GM21360 (cell line): ENCODE results near the gene PCGF3.
"Not testable (repeated sequence)": the region's sequence is repeated elsewhere in the genome, so short reads cannot be mapped to it uniquely, and the experiment has no call there.

Experiments
- ATAC-seq: cut with Tn5 transposase; IDR thresholded peaks from one replicate; pipeline ENCODE4 v1.9.1; 2021; ENCODE audit warnings: mild to moderate bottlenecking, moderate library complexity; ENCODE audit not compliant: unreplicated experiment

Gene PCGF3

DNA sequence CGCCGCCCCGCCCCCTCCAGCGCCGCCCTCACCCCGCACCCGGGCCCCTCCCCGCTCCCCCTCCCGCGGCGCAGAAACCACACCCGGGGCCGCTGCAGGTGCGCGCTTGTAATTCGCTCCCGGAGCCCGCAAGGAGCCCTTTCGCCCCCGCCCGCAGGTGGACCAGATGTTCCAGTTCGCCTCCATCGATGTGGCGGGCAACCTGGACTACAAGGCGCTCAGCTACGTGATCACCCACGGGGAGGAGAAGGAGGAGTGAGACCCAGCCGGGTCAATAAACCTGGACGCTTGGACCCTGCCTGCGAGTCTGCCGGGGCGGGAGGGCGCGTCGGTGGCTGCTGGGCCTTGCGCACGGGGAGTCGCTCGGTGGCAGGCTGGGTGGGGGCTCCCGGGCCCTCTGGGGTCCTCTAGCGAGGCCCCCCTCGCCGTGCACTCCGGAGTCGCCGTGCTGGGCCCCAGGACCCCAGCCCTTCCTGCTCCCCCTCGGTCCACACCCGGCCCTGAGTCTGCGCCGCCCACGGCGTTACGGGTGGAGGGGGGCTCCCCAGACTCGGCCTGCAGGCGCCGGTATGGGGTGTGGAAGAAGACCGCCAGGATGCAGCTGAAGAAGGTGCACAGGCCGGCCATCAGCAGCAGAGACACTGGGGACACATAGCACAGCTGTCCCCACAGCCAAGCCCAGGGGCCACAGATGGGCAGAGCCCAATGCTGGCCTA lies 23.7 kb upstream of the PCGF3 start:
- no peak for ATAC-seq

DNA sequence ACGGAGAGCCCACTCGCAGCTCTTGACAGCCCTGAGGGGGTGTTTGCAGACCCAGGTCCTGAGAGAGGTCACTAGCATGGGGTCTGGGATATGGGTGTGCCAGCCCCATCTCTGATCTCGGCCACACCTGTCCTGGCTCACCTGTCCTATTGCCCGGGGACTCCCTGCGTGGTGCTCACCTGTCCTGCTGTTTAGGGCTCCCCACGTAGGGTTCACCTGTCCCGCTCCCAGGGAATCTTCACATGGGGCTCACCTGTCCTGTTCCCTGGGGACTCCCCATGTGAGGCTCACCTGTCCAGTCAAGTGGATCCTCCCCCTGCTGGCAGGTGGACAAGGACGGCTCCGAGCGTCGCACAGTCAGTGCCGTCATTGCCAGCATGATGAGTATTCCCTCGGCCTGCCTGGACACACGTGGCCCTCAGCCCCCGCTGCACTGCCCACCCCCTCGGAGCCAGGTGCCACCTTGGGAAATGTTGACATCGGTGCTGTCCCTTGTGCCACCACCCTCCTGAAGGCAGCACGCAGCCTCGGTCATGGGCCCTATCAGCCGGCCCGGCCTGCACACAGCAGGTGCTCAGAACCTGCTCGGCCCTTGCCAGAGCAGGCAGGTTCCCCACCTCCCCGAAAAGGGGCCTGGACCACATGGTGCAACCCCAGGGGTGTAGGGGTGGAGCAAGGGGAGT lies 23.0 kb upstream of the PCGF3 start:
- no peak for ATAC-seq

DNA sequence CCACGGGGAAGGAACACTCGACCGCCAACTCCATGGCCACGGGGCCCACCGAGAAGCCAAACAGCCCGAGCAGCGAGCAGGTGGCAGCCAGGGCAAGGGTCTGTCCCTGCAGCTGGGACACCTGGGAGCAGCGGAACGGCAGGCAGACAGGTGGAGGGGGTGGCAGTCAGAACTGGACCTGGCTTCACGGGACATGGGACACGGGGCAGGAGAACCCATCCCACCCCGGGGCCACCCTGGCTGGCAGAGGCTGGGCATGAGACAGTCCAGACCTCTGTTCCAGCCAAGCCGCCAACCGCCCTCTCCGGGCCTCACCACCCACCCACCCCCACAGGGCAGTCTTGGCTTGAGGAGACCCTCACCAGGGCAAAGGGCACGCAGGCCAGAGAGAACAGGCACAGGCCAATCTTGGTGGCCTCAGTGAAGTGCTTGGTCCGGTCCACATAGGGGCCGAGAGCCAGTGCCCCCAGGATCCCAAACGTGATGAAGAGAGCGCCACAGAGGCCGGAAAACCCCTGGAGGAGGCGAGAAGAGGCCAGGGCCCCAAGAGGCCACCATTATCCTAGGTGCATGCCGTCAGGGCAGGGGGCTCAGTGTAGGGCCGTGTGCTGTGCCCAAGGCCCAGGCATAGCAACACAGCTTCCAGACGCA lies 22.3 kb upstream of the PCGF3 start:
- ATAC-seq, result no peak

DNA sequence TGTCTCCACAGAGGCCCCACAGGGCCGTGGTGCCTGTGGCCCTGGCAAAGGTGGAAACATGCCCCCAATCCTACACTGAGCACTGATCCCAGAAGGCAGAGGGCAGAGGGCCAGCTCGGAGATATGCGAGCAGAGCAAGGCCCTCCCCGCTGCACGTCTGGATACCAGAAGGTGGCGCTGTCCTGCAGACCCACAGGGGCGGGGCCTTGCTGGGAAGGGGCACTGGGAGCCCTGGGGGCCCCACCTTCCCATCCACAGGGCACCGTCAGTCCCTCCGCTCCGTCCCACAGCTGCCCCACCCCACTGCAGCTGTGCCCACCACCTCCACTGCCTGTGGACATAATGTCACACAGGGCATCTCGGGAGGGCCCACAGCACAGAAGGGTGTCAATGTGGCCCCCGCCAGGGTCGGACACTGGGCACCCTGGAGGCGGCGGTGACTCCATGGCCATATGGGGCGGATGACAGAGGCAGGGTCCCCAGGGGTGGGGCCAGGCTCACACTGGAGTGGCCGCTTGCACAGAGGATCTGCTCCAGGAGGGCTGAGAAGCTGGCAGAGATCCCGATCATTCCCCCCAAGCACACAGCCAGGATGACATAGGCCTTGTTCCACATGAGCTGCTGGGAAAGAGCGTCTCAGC lies 21.5 kb upstream of the PCGF3 start:
- no peak for ATAC-seq

DNA sequence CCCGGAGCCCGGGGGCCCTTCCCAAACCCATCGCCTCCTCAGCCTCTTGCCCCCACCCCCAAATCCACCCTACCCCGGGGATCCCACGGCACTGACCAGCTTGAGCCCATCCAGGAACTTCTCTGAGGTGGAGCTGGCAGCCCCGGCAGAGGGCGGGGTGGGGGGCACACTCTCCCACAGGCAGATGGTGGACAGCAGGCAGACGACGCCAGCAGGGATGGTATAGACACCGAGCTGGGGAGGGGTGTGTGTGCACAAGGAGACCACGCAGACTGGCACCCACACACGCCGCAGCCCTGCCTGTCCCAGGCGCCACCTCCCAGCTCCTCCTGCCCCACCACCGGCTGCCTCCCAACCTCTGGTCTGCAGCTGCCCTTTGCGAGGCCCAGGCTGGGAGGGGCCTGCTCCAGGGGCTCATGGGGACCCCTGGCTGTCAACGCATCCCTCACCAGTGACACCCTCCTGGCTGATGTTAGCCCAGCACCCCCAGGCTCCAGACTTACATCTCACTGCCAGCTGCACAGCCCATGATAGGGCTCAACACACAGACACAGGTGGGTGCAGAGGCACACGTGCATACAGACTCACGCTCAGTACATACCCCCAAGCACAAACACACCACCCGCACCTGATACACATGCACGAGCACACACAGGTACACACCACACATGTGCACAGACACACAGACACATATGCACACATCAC lies 20.9 kb upstream of the PCGF3 start:
- ATAC-seq, result no peak

DNA sequence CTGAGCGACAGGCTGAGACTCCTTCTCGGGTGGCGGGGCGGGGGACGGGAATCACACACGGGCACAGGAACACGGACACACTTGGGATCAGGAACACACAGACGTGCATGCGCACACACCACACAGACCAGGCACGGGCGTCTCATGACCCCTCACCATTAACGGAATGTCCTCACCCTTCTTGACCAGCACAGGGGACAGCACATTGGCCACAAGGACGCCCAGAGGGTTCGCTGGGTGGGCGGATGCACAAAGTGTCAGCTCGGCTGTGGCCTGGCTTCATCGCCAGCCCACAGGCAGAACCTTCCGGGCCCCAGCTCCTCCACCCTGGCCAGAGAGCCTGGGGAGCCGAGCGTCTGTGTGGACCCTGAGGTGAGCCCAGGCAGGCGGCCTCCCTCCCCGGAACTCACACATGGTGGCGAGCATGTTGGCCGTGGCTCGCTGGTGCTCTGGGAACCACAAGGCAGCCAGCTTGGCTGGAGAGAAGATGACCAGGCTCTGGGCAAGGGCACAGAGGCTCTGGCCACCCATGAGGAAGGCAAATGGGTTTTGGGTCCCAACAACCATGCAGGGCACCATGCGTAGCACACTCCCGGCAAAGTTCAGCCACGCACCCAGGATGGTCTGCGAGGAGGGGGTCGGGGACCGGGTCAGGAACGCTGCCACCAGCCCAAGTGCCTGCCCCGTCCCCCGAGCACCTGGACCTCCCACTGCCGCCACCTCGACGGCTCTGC lies 19.8 kb upstream of the PCGF3 start:
- ATAC-seq, result no peak

DNA sequence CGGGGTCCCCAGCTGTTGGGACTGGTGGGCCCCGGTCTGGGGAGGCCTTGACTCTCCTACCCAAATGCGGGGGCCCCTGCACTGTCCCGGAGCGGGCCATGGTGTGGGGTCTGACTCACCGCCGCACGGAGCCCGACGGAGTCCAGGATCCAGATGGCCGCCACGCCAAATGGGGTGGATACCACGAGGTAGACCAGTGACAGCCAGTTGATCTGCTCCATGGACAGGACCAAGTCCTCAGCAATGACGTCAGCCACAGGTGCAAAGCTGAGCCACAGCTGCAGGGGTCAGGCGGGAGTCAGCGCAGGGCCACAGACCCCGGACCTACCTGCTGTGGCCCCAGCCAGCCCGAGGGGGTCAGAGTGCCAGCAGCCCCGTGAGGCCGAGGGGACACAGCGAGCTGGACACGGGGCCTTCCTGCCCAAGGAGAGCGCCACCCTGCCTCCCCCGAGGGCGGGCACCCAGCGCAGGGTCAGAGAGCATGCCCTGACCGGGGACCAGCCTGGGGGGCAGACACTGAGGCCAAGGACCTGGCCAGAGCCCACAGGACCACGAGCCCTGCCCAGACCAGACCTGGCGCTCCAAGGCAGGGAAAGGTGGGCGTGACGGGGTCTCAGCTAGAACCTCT lies 19.1 kb upstream of the PCGF3 start:
- no peak for ATAC-seq

DNA sequence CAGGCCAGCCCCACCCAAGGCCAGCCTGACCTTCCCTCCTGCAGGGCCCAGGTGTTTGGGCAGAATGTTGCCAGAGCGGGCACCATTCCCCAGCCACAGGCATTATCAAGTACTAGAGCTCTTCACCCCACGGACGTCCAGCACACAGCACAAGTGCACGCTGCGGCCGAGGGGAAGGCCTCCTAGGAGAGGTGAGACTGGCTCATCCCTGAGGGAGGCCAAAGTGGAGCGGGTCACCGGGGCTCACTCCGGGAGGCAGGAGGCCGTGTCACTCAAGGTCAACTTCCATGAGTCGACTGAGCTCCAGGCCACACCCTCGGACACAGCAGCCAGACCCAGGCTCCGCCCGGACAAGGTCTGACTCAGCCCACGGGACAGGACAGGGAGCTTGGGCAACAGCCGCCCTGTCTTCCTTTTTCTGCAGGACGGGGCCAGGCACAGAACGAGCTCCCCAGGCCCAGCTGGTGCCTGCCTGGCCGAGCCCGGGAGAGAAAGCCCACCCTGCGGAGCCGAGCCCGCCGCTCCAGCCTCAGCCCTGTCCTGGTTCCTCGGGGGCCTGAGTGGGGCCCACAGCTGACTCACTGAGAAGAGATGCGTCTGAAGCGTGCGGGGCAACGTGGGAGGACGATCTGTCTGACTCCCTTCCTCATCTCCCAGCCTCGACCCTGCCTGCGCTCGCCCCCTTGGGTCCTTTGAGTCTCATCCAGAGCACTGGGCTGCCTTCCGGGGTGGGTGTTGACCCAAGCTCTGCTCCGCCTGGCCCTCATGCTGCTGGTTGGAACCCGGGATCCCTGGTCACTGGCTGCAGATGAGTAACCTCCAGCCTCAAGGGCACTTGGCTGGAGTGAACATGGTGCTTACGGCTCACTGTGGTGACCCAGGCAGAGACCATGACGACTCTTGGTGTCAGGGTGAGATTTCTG lies 18.3 kb upstream of the PCGF3 start:
- no peak for ATAC-seq

DNA sequence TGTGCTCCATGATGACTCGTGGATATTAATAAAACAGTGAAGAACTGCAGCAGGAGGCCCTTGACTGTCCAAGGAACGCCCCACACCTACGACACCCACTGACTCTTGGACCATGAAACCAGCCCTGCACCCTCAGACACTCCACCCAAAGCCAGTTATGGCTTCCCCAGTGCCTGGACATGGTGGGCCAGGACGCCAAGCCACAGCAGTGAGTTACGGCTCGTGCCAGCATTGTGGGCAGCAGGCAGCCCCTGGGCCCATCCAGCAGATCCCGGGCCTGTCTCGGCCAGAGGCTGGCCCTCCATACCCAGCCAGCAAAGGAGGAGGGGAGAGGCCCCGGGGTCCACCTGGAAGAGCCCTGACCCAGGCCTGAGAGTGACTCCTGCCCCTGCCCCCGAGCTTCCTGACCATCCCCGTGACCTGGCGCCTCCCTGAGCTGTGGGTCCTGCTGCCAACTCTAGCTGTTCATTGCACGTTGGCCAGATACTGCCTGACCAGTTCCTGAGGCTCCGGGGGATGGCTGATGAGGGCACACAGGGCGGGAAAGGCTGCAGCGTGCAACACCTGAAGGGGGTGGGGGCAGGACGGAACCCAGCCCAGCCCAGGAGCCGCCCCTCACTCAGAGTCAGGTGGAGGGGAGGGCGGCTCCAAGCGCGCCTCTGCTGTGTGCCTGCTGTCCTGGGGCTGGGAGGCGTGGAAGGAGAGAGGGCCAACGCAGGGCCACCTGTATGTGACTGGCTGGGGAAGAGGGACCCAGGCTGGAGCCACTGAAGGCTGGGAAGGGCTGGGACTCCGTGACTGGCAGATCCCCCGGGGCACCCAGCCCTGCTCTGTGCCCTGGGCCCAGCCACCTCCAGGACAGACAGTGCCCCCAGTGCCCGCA lies 17.4 kb upstream of the PCGF3 start:
- no peak for ATAC-seq

DNA sequence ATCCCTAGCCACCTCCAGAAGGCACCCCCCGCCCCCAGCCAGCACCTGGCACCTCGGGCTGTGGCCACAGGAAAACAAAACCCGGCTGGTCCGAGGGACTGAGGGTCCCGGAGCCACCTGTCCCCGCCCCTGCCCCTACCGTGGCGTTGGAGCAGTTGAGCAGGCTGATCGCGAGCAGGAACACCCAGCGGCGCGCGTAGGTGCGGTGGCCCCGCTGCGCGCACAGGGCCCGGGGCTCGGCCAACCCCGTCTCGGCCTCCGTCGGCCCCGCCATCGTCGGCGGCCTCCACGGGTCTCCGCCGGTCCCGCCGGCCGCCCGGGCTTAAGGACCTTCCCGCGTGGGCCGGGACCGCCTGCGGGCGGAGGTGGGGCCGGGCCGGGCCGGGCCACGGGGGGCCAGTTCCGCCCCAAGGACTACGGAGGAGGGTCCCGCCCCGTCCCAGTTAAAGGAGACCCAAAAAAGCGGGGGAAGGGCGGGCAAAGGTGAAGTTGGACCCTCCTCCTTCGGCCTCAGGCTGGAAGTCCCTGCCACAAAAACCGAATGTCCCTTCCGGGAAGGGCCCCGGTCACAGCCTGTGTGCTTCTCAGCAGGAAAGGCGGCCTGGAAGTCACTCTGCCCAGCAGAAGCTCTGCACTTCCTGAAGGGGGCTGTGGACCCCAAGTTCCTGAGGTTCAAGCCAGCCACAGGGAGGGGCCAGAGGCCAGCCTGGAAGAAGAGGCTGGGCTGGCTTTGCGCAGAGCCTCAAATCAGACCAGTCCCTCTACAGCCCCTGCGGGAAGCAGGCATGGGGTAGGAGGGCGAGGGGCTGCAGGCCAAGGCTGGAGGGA lies 16.6 kb upstream of the PCGF3 start, which contains the start of gene SLC49A3:
TSS of gene SLC49A3 (minus strand) at position 298 of the 828 bp plus-strand sequence. CDS start at position 274, 24 bp downstream.
- ATAC-seq, result no peak

DNA sequence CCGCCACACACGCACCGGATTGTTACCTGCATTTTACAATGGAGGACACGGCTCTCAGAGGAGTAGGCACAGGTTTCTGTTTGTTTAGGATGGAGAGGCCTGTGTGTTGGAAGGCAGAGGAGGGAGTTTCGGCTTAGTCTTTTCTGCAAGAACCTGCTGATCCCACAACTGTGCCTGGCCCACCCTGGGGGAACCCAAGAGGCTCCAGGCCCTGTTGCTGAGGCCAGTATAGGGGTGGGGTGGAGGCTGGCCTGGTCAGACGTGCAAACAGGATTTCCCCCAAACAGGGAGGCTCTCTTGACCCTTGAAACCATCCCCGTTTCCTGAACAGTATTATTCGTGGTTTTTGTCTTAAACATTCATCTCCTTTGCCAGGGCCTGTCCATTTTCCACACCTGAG lies 15.9 kb upstream of the PCGF3 start:
- no peak for ATAC-seq

DNA sequence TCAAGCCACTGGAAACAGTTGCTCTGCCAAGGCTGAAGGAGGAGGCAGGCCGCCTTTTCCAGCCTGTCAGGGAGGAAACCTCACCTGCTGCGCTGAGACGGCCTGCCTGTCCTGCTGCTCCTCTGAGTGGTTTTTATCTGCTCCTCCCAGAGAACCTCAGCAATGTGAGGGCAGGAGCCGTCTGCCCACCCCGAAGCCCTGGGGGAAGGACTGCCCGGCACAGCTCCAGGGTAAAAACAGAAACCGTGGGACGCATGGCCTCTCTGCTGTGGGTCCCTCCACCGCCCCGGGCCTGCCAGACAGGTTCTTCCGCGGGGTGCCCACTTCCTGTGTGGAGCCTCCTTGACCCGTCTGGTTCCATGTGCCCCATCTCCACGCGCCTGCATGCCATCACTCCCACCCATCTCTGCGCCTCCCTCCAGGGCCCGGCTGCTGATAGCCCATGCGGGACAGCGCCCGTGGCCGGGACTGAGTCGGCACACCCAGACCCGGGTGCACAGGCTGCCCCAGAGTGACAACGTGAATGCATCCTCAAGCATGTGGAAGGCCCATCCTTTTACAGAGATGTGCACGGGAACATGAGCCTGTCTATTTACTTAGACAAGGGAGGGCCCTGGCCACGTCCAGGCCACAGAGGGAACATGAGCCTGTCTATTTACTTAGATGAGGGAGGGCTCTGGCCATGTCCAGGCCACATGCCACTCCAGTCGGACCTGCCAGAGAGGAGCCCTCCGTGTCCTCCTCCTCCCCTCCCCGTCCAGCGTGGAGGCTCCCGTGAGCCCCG lies 12.7 kb upstream of the PCGF3 start:
- ATAC-seq, result no peak

DNA sequence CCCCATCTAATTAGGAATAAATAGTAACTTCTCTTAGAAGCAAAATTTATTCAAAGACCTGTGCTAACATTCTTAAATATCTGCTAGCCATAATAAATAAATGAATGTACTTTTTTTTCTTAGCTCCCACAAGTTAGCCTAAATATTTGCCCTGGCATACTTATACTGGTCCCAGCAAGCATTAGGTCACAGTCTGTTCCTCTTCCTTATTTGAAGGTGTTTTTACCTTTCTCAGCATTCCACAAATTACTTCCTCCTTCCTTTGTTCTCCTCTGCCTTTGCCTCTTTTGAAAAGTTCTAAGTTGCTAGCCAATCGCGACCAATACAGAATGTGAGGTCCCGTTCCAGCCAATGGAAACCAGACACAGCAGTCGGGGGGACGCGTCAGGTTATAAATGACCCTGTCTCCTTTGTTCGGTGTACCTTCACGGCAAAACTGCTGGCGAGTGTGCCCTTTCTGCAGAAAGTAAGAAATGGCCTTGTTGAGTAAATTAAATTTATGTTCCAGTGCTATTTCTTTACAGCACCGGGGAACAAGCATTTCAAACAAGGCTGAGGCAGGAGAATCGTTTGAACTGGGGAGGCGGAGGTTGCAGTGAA lies 11.2 kb upstream of the PCGF3 start:
- ATAC-seq, result not testable (repeated sequence)

DNA sequence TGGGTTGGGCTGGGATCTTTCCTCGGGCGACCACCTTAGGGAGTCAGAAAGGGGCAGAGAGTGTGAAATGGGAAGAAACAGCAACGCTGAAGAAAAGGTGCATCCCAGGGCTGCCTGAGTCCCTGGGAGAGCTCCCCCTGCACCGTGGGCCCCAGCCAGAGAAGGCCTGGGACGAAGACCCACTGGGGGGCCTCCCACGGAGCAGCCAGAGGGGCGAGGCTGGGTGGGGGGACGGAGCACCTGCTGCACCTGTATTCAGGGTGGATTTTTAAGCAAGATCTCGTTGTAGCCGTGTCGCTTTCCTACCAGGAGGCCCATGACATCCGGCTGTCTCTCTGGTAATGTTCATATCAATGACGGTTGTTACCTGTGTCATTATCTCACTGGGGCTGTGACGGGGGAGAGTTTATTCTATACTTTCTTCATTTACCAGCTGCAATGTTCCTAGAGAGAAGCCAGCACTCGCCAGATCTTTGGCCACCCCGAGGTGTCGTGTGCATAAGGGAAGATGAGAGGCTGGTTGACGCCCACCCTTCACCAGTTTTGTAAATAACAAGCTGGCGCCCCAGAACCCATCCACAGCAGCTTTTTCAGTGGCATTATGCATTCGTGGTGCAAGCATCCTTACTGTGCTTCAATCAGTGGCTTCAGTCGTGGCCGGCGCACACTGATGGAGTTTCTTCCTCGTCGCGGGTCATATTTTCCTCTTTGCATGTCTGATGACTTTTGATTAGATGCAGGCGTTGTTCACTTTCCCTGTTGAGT lies 5.6 kb upstream of the PCGF3 start:
- ATAC-seq, result no peak
